Psoas muscle (tissue), 8 donors: ENCODE data around the gene PPP1R37. TPM values are rescaled to one million over a fixed set of nuclear protein-coding genes. Genes with fewer than 3 reads are reported as not detected.

Source experiments
- ATAC-seq, 4 donors: fragments of 200-7000 bp; cut with Tn5 transposase; one replicate each; pipeline ENCODE4 v1.9.1; 2020; ENCODE audit warnings: moderate library complexity in 3 of 4, mild to moderate bottlenecking in 2 of 4
- DNase-seq, 2 donors: peaks; one replicate each; pipeline ENCODE4 v3.0.0-alpha.2; 2020
- H3K27ac ChIP-seq: fragments of 200-600 bp; one replicate; pipeline ENCODE4 v1.8.0; 2022
- H3K27me3 ChIP-seq, 3 donors: fragments of 200-600 bp in 1 of 3; one replicate each; pipeline versions ENCODE4 v1.6.1 to v1.8.0; 2013 to 2022; ENCODE audit warnings: low read length in 2 of 3, mild to moderate bottlenecking in 2 of 3, moderate library complexity in 1 of 3; ENCODE audit not compliant: insufficient read depth in 3 of 3
- H3K36me3 ChIP-seq, 2 donors: fragments of 200-600 bp in 1 of 2; one replicate each; pipeline versions ENCODE4 v1.6.1 to v1.8.0; 2013 to 2022; ENCODE audit warnings: low read depth in 1 of 2, mild to moderate bottlenecking in 1 of 2, moderate library complexity in 1 of 2; ENCODE audit not compliant: insufficient read depth in 1 of 2
- H3K4me1 ChIP-seq: fragments of 200-600 bp; one replicate; pipeline ENCODE4 v1.8.0; 2022
- H3K4me3 ChIP-seq: fragments of 200-600 bp; one replicate; pipeline ENCODE4 v1.8.0; 2022; ENCODE audit warnings: mild to moderate bottlenecking
- H3K9me3 ChIP-seq: fragments of 200-600 bp; one replicate; pipeline ENCODE4 v1.8.0; 2022
- CTCF ChIP-seq: fragments of 200-600 bp; IDR thresholded peaks from one replicate; pipeline ENCODE4 v1.8.0; 2022; ENCODE audit warnings: antibody characterized with exemption
- WGBS, 3 donors: extraction: QIAGEN DNeasy Blood & Tissue Kit; methylation state at CpG; one replicate each; pipeline versions ENCODE4 v1.1.6 to v1.1.7; 2013; 5-methylcytosine and 5-hydroxymethylcytosine counted together
- intact Hi-C, 2 donors: fragments of 100-400 bp; cut with DNase I; formaldehyde crosslinking; loops; one replicate each; pipeline versions ENCODE4 v1.11.0 to v1.14.2; 2022
- polyA plus RNA-seq, 3 donors: library from polyadenylated mRNA; stranded (reverse); fragments of 200-250 nt; gene quantifications; one replicate each; pipeline ENCODE4 v1.2.3, GENCODE V29; 2013
- total RNA-seq, 4 donors: library from RNA; stranded (reverse); fragmentation: NEBNext Ultra II Directional in 2 of 4; extraction: Animal tissue kit (Norgen Biotek cat#: 25700) in 2 of 4; gene quantifications; one replicate each; pipeline versions ENCODE4 v1.2.1 to v1.2.4, GENCODE V29; 2021 to 2023
- donor health status: healthy with polysubstance abuse.
- donor health status: DM: no; HTN: no; CAD: no; lungs with moderate emphysema.
- donor health status: Bipolar disorder and iron deficiency.
- donor health status: healthy.
- donor health status: DM: yes; HTN: yes; CAD: no.
- donor health status: DM: no; HTN: no; CAD: no.
- donor health status: DM: no; HTN: no; CAD: no.
- donor health status: DM: yes; HTN: yes; CAD: no.

Gene PPP1R37
- total and polyA plus RNA-seq, 7 donors: 25.5 to 39.5 (median 29.3) TPM

DNA sequence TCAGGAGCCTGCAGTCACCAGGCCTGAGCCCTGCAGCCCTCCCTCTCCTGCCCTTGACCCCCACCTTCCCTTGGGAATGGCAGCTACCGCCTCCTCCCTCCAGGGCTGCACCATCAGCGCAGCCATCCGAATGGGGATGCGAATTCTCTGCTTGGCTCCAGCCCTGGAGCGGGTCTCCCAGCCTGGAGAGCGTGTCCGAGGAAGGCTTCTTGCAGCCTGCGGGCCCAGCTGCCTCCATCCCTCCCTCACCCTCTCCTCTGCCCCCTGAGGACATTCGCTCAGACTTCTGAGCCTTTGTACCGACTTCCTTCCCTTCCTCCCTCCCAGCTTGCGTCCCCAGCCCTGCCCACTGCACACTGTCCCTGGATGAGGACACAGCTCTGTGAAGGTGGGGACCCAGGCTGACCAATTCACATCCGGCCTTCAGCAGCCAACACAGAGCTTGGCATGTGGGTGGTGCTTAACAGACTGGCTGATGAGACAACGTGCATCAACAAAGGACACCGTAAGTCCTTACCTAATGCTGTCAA, 73.8 kb downstream of the PPP1R37 start:
- ATAC-seq: no peak
- no peaks in the 10 kb centered on the region for H3K9me3 ChIP-seq
- no peaks in the 10 kb centered on the region for H3K4me1 ChIP-seq
- H3K4me3 ChIP-seq: no peak overlapping the region
- intact Hi-C loops: no loop called here
- TF ChIP-seq CTCF: no peak
- no peak overlapping the region for H3K27ac ChIP-seq
- H3K36me3 ChIP-seq: no peaks in the 10 kb centered on the region
- no peak for DNase-seq
- H3K27me3 ChIP-seq: peaks cover 0 to 8% (median 0%) of the 10 kb centered on the region in 3 donors
- WGBS, 3 donors: 48 to 55% (median 52%) methylated on average over 14 of the region's 14 CpGs

DNA sequence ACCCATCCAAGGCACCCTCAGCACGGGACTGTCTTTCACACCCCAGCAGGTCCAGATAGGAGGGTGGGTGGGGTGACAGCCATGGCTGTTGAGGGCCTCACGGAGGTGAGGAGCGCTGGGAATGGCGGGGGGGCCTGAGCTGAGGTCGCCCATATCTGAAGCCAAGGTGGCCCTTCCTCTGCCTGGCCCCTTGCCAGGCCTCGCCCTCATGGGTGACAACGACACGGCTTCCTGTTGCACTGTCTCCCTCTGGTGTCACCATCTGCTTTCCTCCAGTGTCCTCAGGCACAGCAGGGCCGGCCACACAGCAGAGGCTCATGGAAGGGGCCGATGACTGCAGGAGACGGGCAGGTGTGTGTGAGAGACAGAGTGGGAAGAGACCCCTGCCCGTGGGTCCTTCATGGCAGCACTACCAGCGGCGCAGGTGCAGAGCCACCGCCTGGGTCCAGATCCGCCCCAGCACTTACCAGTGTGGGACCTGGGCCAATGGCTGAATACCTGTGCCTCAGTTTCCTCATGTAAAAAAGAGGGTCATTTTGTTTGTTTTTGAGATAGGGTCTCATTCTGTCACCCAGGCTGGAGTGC, 75.9 kb downstream of the PPP1R37 start:
- no peak for TF ChIP-seq CTCF
- Histone ChIP-seq H3K9me3 (no peaks in the 10 kb centered on the region), H3K4me1 (no peaks in the 10 kb centered on the region), H3K36me3 (no peaks in the 10 kb centered on the region), H3K27me3 (no peaks in the 10 kb centered on the region), H3K27ac (no peak overlapping the region), H3K4me3 (no peak overlapping the region)
- no peak for ATAC-seq
- intact Hi-C loops: no loop called here
- WGBS, 3 donors: 84 to 92% (median 85%) methylated on average over 15 to 16 of the region's 16 CpGs
- DNase-seq: no peak

DNA sequence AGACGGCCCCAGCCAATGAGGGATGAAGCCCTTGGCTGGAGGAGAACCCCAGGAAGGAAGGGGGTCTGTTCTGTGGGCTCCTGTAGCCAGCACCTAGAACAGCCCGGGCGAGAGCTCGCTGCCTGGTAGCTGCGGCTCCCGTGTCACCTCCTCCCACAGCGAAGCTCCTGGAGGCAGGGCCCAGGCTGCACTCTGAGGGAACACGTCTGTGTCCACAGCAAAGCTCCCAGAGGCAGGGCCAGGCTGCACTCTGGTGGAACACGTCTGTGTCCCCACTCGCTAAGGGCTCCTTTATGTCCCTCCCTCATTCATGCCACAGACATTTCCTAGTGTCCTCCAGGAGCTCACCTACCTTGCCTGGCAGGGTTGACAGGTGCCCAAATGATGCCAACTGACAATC, 76.6 kb downstream of the PPP1R37 start:
- no peak for ATAC-seq
- Histone ChIP-seq H3K9me3 (no peaks in the 10 kb centered on the region), H3K27me3 (no peaks in the 10 kb centered on the region), H3K36me3 (no peaks in the 10 kb centered on the region), H3K4me3 (no peak overlapping the region), H3K27ac (no peak overlapping the region), H3K4me1 (no peaks in the 10 kb centered on the region)
- WGBS, 3 donors: 92 to 95% (median 92%) methylated on average over 8 to 10 of the region's 10 CpGs
- no peak for DNase-seq
- no peak for TF ChIP-seq CTCF
- intact Hi-C loops: no loop called here

DNA sequence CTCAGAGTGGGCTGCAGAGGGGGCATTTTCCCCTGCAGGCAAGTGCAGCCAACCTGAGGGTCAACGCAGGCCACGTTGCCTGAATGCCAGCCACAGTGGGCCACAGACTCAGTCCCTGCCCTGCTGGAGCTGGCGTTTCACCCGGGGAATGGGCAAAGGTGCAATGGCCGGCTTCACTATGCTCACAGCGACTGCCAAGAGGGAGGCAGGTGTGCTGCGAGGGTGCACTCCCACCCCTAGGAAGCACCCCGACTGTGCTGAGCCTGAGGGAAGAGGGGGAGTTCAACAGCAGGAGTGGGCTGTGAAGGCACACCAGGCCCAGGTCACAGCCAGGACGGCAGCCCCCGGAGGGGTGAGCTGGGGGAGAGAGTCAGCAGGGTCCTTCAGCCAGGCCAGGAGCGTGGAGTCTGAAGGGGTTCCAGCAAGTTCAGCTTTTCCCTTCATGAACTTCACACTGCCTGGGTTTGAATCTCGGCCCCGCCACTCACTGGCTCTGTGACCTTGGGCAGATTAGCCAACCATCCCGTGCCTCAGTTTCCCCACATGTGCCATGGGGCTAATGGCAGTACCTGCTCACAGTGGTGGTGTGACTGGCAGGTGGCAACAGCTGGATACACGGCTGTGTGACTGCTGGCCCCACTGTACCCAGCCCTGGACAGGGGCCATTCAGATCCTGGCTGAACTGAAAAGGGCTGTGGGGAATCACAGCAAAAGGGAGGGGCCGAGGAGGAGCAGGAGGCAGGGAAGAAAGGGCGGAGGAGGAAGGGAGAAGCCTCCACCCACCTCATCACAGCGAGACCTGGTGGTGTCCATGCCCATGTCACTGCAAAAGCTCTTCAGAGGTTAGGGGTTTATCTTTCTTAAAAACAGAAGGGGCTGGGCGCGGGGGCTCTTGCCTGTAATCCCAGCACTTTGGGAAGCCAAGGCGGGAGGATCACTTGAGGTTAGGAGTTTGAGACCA, 77.4 kb downstream of the PPP1R37 start:
- intact Hi-C loops: no loop called here
- no peak for ATAC-seq
- 79 to 86% (median 81%) methylated on average over 20 to 21 of the region's 21 CpGs for WGBS, 3 donors
- Histone ChIP-seq H3K36me3 (no peaks in the 10 kb centered on the region), H3K9me3 (no peaks in the 10 kb centered on the region), H3K27me3 (no peaks in the 10 kb centered on the region), H3K4me1 (no peaks in the 10 kb centered on the region), H3K4me3 (no peak overlapping the region), H3K27ac (no peak overlapping the region)
- no peak for DNase-seq
- no peak for TF ChIP-seq CTCF
